ENCODE results near the gene ABCG1. TPM values are rescaled to one million over a fixed set of nuclear protein-coding genes. Genes with fewer than 3 reads are reported as not detected.

The ABCG1 gene
- polyA plus RNA-seq, 2 of the 4 experiments (the other 2 are of a cell fraction) = 2.3 to 5.1 TPM

DNA sequence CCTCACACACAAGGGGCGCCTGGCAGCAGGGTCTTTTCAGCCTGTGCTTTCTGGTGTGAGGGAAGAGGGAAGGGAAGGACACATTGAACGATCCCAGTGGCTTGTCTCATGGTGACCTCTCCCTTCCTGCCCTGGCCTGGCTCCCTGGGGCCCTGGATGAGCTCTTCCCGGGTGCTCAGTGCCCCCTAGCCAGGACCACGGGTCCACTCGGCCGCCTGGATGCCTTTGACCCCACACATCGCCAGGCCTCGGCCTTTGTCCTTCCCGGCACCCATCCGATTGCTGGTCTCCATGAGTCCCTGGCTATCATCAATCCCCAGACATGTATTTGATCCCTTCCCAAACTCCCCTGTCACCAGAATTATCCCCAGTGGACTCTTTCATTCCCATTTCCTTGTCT lies 102.3 kb downstream of the ABCG1 start (continued):
- no peak for TF ChIP-seq RAD21 (conservative IDR thresholded peaks at IDR 0.05 in 1 of 2, IDR thresholded peaks at IDR 0.05 in 1 of 2)

DNA sequence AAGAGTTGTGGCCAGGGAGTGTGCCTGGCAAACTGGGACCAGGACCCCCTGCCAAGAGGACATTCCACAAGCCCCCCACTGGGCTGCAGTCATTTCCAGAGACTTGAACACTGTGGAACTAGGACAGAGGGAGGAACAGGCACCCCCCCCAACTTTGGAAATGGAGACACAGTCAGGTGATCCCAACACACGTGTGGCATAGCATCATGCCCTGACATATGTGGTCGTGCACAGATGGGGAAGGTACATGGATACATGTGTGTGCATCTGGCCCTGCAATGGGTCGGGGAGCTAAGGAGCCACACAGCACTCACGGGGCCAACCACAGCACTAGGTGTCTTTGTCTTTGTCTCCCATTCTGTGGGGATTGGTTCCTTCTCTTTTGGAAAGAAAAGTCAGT lies 102.9 kb downstream of the ABCG1 start:
- no peaks in the 10 kb centered on the region for H3K4me1 ChIP-seq
- DNase-seq (ENCODE audit: low read depth in 1 of 2, low spot score in 1 of 2) (no peak), FAIRE-seq (no peak), ATAC-seq (no peak)
- H3K4me3 ChIP-seq = no peak overlapping the region
- H3K4me2 ChIP-seq = no peak overlapping the region
- CTCF ChIA-PET = interaction anchor here (1.0 kb wide), 1 partner anchor 12 kb away, joined by 3 read pairs; no protein-coding TSS in a partner anchor
- H3K9me3 ChIP-seq = no peaks in the 10 kb centered on the region
- 8% methylated on average over 2 of the region's 4 CpGs for WGBS (ENCODE audit: missing lambda C conversion rate)
- TF ChIP-seq CHD4 (IDR thresholded peaks at IDR 0.05; ENCODE audit: borderline replicate concordance) (no peak), POLR2AphosphoS2 (conservative IDR thresholded peaks at IDR 0.05; ENCODE audit: low read length) (no peak), MAFK (IDR thresholded peaks at IDR 0.05; ENCODE audit: partially characterized antibody) (no peak)
- H3K27ac ChIP-seq = no peak overlapping the region
- POLR2A ChIA-PET = no interaction called here

DNA sequence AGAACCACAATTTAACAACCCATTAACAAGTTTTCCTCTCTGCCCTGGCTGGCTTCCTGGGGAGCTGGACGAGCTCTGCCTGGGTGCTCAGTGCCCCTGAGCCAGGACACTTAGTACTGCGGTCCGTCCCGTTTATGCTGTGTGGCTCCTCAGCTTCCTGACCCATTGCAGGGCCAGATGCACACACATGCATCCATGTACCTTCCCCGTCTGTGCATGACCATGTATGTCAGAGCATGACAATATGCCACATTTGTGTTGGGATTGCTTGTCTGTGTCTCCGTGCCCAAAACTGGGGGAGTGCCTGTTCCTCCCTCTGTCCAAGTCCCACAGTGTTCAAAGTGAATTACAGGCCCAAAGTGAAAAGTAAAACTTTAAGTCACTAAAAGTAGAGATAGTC lies 106.0 kb downstream of the ABCG1 start:
- Histone ChIP-seq H3K9me3 (no peaks in the 10 kb centered on the region), H3K4me2 (no peak overlapping the region), H3K27ac (no peak overlapping the region), H3K4me3 (no peak overlapping the region), H3K4me1 (no peaks in the 10 kb centered on the region)
- CTCF ChIA-PET = interaction anchor here (0.6 to 2.4 kb wide), 3 partner anchors 13 to 472 kb away, joined by 3 to 9 read pairs (median 7); no protein-coding TSS in a partner anchor
- no peak for ATAC-seq
- no peak for FAIRE-seq
- POLR2A ChIA-PET = no interaction called here
- DNase-seq (ENCODE audit: low read depth in 1 of 2, low spot score in 1 of 2) = no peak
- 56% methylated on average over 5 of the region's 6 CpGs for WGBS (ENCODE audit: missing lambda C conversion rate)
- no peak for TF ChIP-seq EHMT2 (IDR thresholded peaks at IDR 0.05; ENCODE audit: low read depth)
- no peak for TF ChIP-seq TP53 (CRISPR knock-in tag; IDR thresholded peaks at IDR 0.05)
- no peak for TF ChIP-seq MYC (IDR thresholded peaks at IDR 0.05; ENCODE audit: borderline replicate concordance, low read length)
- TF ChIP-seq NR3C1 (IDR thresholded peaks at IDR 0.05) = no peak
- TF ChIP-seq, protein P1, sequence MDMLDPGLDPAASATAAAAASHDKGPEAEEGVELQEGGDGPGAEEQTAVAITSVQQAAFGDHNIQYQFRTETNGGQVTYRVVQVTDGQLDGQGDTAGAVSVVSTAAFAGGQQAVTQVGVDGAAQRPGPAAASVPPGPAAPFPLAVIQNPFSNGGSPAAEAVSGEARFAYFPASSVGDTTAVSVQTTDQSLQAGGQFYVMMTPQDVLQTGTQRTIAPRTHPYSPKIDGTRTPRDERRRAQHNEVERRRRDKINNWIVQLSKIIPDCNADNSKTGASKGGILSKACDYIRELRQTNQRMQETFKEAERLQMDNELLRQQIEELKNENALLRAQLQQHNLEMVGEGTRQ (IDR thresholded peaks at IDR 0.05) = no peak
- no peak for TF ChIP-seq ZSCAN20 (CRISPR knock-in tag; IDR thresholded peaks at IDR 0.05)

DNA sequence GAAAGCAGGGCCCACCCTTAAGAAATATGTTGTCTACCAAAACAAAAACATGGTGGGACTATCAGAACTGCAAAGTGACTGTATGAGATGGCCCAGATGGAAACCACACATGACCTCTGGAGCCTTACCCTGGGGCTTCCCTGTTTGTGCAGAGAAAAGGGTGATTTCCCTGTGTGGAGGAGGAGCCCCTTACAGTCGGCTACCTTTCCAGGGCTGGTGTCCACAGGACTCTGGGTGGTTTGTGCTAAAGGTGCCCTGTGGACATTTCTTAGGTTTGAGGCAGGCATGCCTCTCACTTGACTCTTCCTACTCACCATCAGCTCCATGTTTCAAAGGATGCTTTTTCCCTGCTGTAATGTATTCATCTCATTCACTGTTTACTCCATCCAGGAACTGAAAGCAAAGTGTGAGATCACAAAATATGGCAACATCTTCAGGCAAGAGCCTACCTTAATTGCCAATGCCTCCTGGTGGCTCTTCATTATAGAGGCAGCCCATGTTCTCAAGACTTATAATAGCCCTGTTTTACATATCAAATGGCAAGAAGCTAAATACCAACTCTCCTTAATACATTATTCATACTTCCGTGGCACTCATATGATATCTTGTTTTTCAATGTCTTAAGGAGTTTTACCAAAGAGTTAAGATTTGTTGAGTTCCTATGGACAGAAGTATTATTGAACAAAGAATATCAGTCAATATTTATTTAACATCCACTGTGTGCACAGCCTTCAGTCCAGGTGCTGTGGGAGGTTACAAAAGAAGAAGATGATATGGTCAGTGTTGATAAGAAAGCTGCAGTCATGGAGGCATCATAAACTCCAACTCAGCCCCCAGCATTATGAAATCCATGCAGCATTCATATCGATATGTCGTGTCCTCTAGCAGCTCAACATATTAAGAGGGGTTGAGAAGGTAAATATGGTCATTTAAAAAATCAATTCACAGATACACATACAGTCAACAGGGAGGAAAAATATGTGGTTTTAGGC lies 111.7 kb downstream of the ABCG1 start:
- ChIA-PET POLR2A (no interaction called here), CTCF (interaction anchor here (1.0 to 1.5 kb wide), 3 partner anchors 11 to 185 kb away, joined by 3 to 4 read pairs (median 4); no protein-coding TSS in a partner anchor)
- WGBS (ENCODE audit: missing lambda C conversion rate) = 27% methylated on average over 4 of the region's 4 CpGs
- no peak for TF ChIP-seq CHD4 (IDR thresholded peaks at IDR 0.05; ENCODE audit: borderline replicate concordance)
- TF ChIP-seq, protein P2, sequence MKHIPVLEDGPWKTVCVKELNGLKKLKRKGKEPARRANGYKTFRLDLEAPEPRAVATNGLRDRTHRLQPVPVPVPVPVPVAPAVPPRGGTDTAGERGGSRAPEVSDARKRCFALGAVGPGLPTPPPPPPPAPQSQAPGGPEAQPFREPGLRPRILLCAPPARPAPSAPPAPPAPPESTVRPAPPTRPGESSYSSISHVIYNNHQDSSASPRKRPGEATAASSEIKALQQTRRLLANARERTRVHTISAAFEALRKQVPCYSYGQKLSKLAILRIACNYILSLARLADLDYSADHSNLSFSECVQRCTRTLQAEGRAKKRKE (CRISPR knock-in tag; IDR thresholded peaks at IDR 0.05; ENCODE audit: low read depth) = no peak
- no peak for TF ChIP-seq RARB (CRISPR knock-in tag; IDR thresholded peaks at IDR 0.05)
- TF ChIP-seq, protein P3, sequence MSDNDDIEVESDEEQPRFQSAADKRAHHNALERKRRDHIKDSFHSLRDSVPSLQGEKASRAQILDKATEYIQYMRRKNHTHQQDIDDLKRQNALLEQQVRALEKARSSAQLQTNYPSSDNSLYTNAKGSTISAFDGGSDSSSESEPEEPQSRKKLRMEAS (IDR thresholded peaks at IDR 0.05) = no peak
- TF ChIP-seq MAFK (IDR thresholded peaks at IDR 0.05; ENCODE audit: partially characterized antibody) = no peak
- no peak for TF ChIP-seq FOSL2 (IDR thresholded peaks at IDR 0.05)
- no peak for TF ChIP-seq FOSL2 (CRISPR knock-in tag; IDR thresholded peaks at IDR 0.05)
- no peak for TF ChIP-seq ZFP36 (IDR thresholded peaks at IDR 0.05; ENCODE audit: borderline replicate concordance, partially characterized antibody)
- H3K4me3 ChIP-seq = no peak overlapping the region
- FAIRE-seq = no peak
- no peak for ATAC-seq
- no peaks in the 10 kb centered on the region for H3K4me1 ChIP-seq
- no peaks in the 10 kb centered on the region for H3K9me3 ChIP-seq
- H3K4me2 ChIP-seq = no peak overlapping the region
- no peak for DNase-seq (ENCODE audit: low read depth in 1 of 2, low spot score in 1 of 2)
- no peak overlapping the region for H3K27ac ChIP-seq
